RWPE2 (cell line): Measurements from ENCODE around the gene ELAPOR2.
"Not testable (repeated sequence)": the region's sequence is repeated elsewhere in the genome, so short reads cannot be mapped to it uniquely, and the experiment has no call there.

ENCODE experiments used
- ATAC-seq: fragments of 200-7000 bp; cut with Tn5 transposase; 3 replicates; pipeline ENCODE4 v1.9.1; 2021; ENCODE audit warnings: low read depth
- DNase-seq: peaks from one replicate; pipeline ENCODE4 v3.0.0-alpha.2; 2020; ENCODE audit warnings: low spot score
- H3K27ac ChIP-seq: fragments of 450-650 bp; 2 replicates; pipeline ENCODE4 v1.5.1; 2017; ENCODE audit warnings: mild to moderate bottlenecking; ENCODE audit not compliant: poor library complexity, severe bottlenecking
- H3K27me3 ChIP-seq: fragments of 250-450 bp; sonication (Bioruptor Pico); 2 replicates; pipeline ENCODE4 v1.5.1; 2021; ENCODE audit warnings: mild to moderate bottlenecking, moderate library complexity; ENCODE audit not compliant: insufficient read depth, poor library complexity, severe bottlenecking
- H3K36me3 ChIP-seq: fragments of 250-450 bp; sonication (Bioruptor Pico); 2 replicates; pipeline ENCODE4 v1.5.1; 2020; ENCODE audit warnings: low read depth, mild to moderate bottlenecking, moderate library complexity
- H3K4me1 ChIP-seq: fragments of 250-450 bp; sonication (Bioruptor Pico); 2 replicates; pipeline ENCODE4 v1.5.1; 2021; ENCODE audit warnings: mild to moderate bottlenecking, moderate library complexity; ENCODE audit not compliant: insufficient read depth, poor library complexity, severe bottlenecking
- H3K4me3 ChIP-seq: fragments of 250-450 bp; sonication (Bioruptor Pico); 2 replicates; pipeline ENCODE4 v1.5.1; 2021; ENCODE audit warnings: mild to moderate bottlenecking, moderate library complexity; ENCODE audit not compliant: severe bottlenecking
- H3K9me3 ChIP-seq: fragments of 250-450 bp; sonication (Bioruptor Pico); 2 replicates; pipeline ENCODE4 v1.5.1; 2021; ENCODE audit warnings: mild to moderate bottlenecking, moderate library complexity; ENCODE audit not compliant: severe bottlenecking
- CTCF ChIP-seq: fragments of 450-650 bp; IDR thresholded peaks from one replicate; pipeline ENCODE4 v1.5.1; 2017; ENCODE audit warnings: mild to moderate bottlenecking, moderate library complexity; ENCODE audit not compliant: poor library complexity, severe bottlenecking

Gene ELAPOR2

DNA sequence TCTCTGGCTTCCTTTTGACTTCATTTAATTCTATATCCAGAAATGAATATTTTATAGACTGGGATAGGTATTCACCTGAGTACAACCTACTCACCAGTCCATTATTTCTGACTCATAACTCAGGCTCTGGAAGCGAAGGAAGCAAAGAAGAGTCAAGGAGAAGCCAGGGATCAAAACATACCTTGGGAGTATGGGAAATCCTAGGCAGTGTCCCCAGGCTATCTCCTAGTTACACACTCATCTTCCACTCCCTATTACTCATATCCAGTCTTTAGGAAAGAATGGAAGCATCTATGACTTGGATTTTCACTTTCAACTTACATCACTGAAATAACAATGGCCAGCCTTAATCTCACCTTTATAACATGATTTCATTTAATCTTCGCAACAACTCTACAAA, 40.9 kb upstream of the ELAPOR2 start:
- no peak for TF ChIP-seq CTCF
- H3K9me3 ChIP-seq: no peaks in the 10 kb centered on the region
- H3K27ac ChIP-seq: peak overlapping the region; percentile 51
- DNase-seq (peak; percentile 70), ATAC-seq (peak; percentile 98)
- no peak overlapping the region for H3K4me3 ChIP-seq
- no peaks in the 10 kb centered on the region for H3K36me3 ChIP-seq
- no peaks in the 10 kb centered on the region for H3K27me3 ChIP-seq
- peaks cover 4% of the 10 kb centered on the region for H3K4me1 ChIP-seq

DNA sequence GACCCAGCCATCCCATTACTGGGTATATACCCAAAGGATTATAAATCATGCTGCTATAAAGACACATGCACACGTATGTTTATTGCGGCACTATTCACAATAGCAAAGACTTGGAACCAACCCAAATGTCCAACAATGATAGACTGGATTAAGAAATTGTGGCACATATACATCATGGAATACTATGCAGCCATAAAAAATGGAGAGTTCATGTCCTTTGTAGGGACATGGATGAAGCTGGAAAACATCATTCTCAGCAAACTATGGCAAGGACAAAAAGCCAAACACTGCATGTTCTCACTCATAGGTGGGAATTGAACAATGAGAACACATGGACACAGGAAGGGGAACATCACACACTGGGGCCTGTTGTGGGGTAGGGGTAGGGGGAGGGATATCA, 37.9 kb upstream of the ELAPOR2 start:
- H3K4me1 ChIP-seq, H3K4me3 ChIP-seq, DNase-seq, H3K27me3 ChIP-seq, H3K36me3 ChIP-seq, H3K27ac ChIP-seq, ATAC-seq, H3K9me3 ChIP-seq: not testable (repeated sequence)

DNA sequence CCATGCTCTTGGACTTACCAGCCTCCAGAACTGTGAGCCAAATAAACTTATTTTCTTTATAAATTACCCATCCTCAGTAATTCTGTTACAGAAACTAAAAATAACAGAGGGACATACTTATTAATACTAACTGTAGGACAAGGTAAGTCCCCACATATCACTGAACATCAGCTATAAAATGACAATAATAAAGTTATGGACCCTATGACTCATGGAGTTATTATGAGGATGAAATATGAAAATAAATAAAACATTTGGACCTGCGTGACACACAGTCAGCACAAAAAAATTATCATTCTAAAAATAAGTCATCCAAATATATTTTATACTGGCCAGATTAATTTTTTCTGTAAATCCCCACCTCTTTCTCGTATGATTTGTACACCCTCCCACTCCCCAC, 34.9 kb upstream of the ELAPOR2 start:
- H3K4me1 ChIP-seq: no peaks in the 10 kb centered on the region
- H3K27me3 ChIP-seq: no peaks in the 10 kb centered on the region
- H3K9me3 ChIP-seq: no peaks in the 10 kb centered on the region
- no peaks in the 10 kb centered on the region for H3K36me3 ChIP-seq
- ATAC-seq: no peak
- TF ChIP-seq CTCF: no peak
- H3K27ac ChIP-seq: no peak overlapping the region
- no peak for DNase-seq
- no peak overlapping the region for H3K4me3 ChIP-seq

GRCh38 chr7:87092568-87093091, 33.2 kb upstream of the ELAPOR2 start:
- no peak overlapping the region for H3K4me3 ChIP-seq
- H3K4me1 ChIP-seq: no peaks in the 10 kb centered on the region
- no peaks in the 10 kb centered on the region for H3K9me3 ChIP-seq
- TF ChIP-seq CTCF: no peak
- no peaks in the 10 kb centered on the region for H3K27me3 ChIP-seq
- H3K27ac ChIP-seq: no peak overlapping the region
- ATAC-seq (no peak), DNase-seq (no peak)
- no peaks in the 10 kb centered on the region for H3K36me3 ChIP-seq

- ATAC-seq: no peak
- Histone ChIP-seq H3K9me3 (no peaks in the 10 kb centered on the region), H3K4me3 (no peak overlapping the region), H3K27ac (no peak overlapping the region), H3K27me3 (no peaks in the 10 kb centered on the region), H3K4me1 (no peaks in the 10 kb centered on the region), H3K36me3 (no peaks in the 10 kb centered on the region)
- DNase-seq: no peak
- no peak for TF ChIP-seq CTCF
Measured at GRCh38 chr7:87091487-87092066, 32.1 kb upstream of the ELAPOR2 start.
